ENCODE data around the gene ITGA1.
A peak's percentile ranks its signal among the peaks of the same experiment; 100 is the strongest.
"Not testable (repeated sequence)": the region's sequence is repeated elsewhere in the genome, so short reads cannot be mapped to it uniquely, and the experiment has no call there.

The ITGA1 gene

GRCh38 chr5:52787600-52788504 lies at the start of gene ITGA1, which contains the start of gene PELO:
TSS of gene ITGA1 (plus strand) at chr5:52787916. CDS start at chr5:52788354, 438 bp downstream.
TSS of gene PELO (plus strand) at chr5:52787916. CDS start at chr5:52800395, 12,479 bp downstream.
- peak; percentile 39 for DNase-seq (ENCODE audit: low spot score)

- DNase-seq (ENCODE audit: low spot score) = no peak
Measured at GRCh38 chr5:52738095-52738506, 49.6 kb upstream of the ITGA1 start.

GRCh38 chr5:52740007-52740406 lies 47.7 kb upstream of the ITGA1 start:
- no peak for DNase-seq (ENCODE audit: low spot score)

GRCh38 chr5:52743012-52743411 lies 44.7 kb upstream of the ITGA1 start:
- no peak for DNase-seq (ENCODE audit: low spot score)

- DNase-seq (ENCODE audit: low spot score) = no peak
Measured at GRCh38 chr5:52743529-52743928, 44.2 kb upstream of the ITGA1 start.

- DNase-seq (ENCODE audit: low spot score) = no peak
Measured at GRCh38 chr5:52743970-52744369, 43.7 kb upstream of the ITGA1 start.

- DNase-seq (ENCODE audit: low spot score) = not testable (repeated sequence)
Measured at GRCh38 chr5:52744867-52745458, 42.8 kb upstream of the ITGA1 start.

- no peak for DNase-seq (ENCODE audit: low spot score)
Measured at GRCh38 chr5:52746539-52746938, 41.2 kb upstream of the ITGA1 start.

GRCh38 chr5:52748590-52748989 lies 39.1 kb upstream of the ITGA1 start:
- DNase-seq (ENCODE audit: low spot score) = no peak

- no peak for DNase-seq (ENCODE audit: low spot score)
Measured at GRCh38 chr5:52749666-52750065, 38.0 kb upstream of the ITGA1 start.

GRCh38 chr5:52751137-52751536 lies 36.6 kb upstream of the ITGA1 start:
- no peak for DNase-seq (ENCODE audit: low spot score)

GRCh38 chr5:52754051-52754450 lies 33.7 kb upstream of the ITGA1 start:
- DNase-seq (ENCODE audit: low spot score) = no peak

GRCh38 chr5:52757527-52757926 lies 30.2 kb upstream of the ITGA1 start:
- no peak for DNase-seq (ENCODE audit: low spot score)

- no peak for DNase-seq (ENCODE audit: low spot score)
Measured at GRCh38 chr5:52758014-52758413, 29.7 kb upstream of the ITGA1 start.

- DNase-seq (ENCODE audit: low spot score) = no peak
Measured at GRCh38 chr5:52759331-52759730, 28.4 kb upstream of the ITGA1 start.

GRCh38 chr5:52760695-52761366 lies 26.9 kb upstream of the ITGA1 start:
- no peak for DNase-seq (ENCODE audit: low spot score)

- DNase-seq (ENCODE audit: low spot score) = no peak
Measured at GRCh38 chr5:52767217-52767743, 20.4 kb upstream of the ITGA1 start.

- DNase-seq (ENCODE audit: low spot score) = no peak
Measured at GRCh38 chr5:52767766-52768480, 19.8 kb upstream of the ITGA1 start.

- no peak for DNase-seq (ENCODE audit: low spot score)
Measured at GRCh38 chr5:52769061-52769460, 18.7 kb upstream of the ITGA1 start.

- no peak for DNase-seq (ENCODE audit: low spot score)
Measured at GRCh38 chr5:52770287-52770939, 17.3 kb upstream of the ITGA1 start.

- no peak for DNase-seq (ENCODE audit: low spot score)
Measured at GRCh38 chr5:52771343-52772039, 16.2 kb upstream of the ITGA1 start.

All from HuH-7 (cell line).